ENCODE results near the gene ABLIM2. TPM values are rescaled to one million over a fixed set of nuclear protein-coding genes. Genes with fewer than 3 reads are reported as not detected.

ABLIM2 gene
- total RNA-seq, 4 donors from 2014 or later, result 4.2 to 28.5 (median 8.7) TPM

DNA sequence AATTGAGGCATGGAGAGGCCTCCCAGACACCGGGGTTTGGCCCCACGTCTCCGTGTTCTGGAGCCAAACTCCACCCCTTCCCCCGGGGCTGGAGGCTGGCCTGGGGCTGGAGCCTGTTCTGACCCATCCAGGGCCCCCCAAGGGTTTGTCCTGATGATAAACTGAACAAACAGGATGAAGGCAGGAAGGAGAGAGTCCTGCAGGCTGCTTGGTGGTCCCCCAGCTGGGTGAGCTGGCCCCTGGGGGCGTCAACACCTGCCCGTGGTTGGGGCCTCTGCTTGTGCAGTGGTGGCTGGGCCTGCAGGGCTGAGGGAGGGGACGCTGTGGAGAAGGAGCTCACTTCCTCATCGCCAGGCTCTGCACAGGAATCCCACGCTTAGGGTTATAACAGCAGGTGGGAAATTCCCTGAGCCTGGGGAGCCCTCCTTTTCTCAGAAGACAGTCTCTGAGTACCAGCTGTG, 42.7 kb upstream of the ABLIM2 start:
- DNase-seq (ENCODE audit: extremely low spot score), result no peak
- Histone ChIP-seq H3K27ac (replicated peaks in 1 of 4) (peak overlapping the region in 1 of 4 donors; percentile 64), H3K4me3 (peak overlapping the region; percentile 39 to 61 (median 47)), H3K9me3 (no peaks in the 10 kb centered on the region), H3K36me3 (peaks cover 0 to 16% (median 0%) of the 10 kb centered on the region in 4 donors), H3K27me3 (no peaks in the 10 kb centered on the region), H3K4me1 (peaks cover 29 to 55% (median 47%) of the 10 kb centered on the region in 4 donors)
- 60% methylated on average over 7 of the region's 9 CpGs for WGBS
- TF ChIP-seq POLR2A (IDR thresholded peaks at IDR 0.05; ENCODE audit: low read depth) (no peak), POLR2AphosphoS5 (IDR thresholded peaks at IDR 0.05) (no peak), EP300 (IDR thresholded peaks at IDR 0.05) (no peak)
- TF ChIP-seq, protein P1, sequence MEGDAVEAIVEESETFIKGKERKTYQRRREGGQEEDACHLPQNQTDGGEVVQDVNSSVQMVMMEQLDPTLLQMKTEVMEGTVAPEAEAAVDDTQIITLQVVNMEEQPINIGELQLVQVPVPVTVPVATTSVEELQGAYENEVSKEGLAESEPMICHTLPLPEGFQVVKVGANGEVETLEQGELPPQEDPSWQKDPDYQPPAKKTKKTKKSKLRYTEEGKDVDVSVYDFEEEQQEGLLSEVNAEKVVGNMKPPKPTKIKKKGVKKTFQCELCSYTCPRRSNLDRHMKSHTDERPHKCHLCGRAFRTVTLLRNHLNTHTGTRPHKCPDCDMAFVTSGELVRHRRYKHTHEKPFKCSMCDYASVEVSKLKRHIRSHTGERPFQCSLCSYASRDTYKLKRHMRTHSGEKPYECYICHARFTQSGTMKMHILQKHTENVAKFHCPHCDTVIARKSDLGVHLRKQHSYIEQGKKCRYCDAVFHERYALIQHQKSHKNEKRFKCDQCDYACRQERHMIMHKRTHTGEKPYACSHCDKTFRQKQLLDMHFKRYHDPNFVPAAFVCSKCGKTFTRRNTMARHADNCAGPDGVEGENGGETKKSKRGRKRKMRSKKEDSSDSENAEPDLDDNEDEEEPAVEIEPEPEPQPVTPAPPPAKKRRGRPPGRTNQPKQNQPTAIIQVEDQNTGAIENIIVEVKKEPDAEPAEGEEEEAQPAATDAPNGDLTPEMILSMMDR (IDR thresholded peaks at IDR 0.05), result no peak
- intact Hi-C loops (cut with DNase I), result no loop called here

DNA sequence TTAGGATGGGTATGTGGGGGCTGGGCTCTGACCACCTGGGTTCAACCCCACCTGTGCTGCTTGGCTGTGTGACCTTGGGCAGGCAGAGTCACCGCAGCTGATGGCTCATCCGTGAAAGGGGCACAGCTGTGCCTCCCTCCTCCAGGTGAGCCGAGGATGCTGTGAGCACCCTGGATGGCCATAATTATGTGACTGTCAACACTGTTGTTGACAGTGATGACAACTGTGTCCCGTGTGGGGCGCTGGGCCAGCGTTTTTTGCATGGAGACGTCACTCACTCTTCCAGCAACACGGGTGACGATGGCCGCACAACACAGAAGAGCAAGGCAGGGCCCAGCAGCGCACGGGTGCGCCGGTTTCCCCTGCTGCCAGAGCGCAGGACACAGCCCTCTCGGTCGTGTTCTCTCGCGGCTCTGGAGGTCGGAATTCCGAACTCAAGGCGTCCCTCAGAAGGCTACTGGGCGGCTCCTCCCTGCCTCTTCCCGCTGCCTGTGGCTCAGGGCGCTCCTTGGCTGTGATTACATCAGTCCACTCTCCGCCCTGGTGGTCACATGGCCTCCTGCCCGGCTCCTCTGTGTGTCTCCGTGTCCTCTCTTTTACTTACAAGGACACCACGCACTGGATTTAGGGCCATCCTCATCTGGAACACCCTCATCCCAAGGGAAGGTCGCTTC, 41.8 kb upstream of the ABLIM2 start:
- WGBS, result 79% methylated on average over 30 of the region's 30 CpGs
- TF ChIP-seq, protein P1 (IDR thresholded peaks at IDR 0.05), result no peak
- TF ChIP-seq POLR2A (IDR thresholded peaks at IDR 0.05; ENCODE audit: low read depth) (no peak), EP300 (IDR thresholded peaks at IDR 0.05) (no peak), POLR2AphosphoS5 (IDR thresholded peaks at IDR 0.05) (peak; percentile 60 to 67)
- peak overlapping the region; percentile 59 to 80 (median 66) for H3K27ac ChIP-seq (replicated peaks in 1 of 4)
- peaks cover 38 to 63% (median 50%) of the 10 kb centered on the region in 4 donors for H3K4me1 ChIP-seq
- H3K36me3 ChIP-seq, result peaks cover 0 to 10% (median 0%) of the 10 kb centered on the region in 4 donors
- intact Hi-C loops (cut with DNase I), result no loop called here
- peak; percentile 93 for DNase-seq (ENCODE audit: extremely low spot score)
- peak overlapping the region; percentile 39 to 61 (median 47) for H3K4me3 ChIP-seq
- H3K27me3 ChIP-seq, result no peaks in the 10 kb centered on the region
- H3K9me3 ChIP-seq, result no peaks in the 10 kb centered on the region

DNA sequence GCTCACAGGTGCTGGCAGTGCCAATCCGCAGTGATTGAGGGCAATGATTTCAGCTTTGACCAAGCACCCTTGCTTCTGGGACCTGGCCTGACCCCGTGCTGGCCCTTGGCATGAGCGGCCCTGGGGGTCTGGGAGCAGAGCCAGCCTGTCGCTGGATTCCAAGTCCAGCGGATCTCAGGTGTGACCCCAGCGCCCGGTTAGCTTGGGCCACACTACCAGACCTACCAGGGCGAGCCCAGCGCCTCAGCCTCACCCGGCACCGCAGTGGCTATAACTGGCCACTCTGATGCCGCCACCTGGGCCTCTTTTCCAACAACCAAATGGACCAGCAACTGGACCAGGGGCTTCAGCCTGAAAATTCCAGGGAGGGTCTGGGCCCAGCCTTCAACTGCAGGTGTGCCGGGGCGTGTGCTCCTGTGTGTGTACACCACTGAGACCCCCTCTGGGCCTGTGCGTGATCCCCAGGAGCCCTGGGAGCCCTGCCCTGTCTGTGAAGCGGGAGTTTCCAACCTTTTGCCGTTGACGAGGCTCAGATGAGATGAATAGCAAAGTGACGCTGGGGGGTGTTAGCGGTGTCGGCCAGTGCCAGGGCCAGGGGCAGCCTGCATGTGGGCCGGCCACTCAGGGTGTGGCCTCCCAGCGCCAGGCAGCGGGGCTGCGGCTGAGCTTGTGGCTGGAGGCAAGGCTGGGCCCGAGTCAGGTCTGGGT, 41.1 kb upstream of the ABLIM2 start:
- intact Hi-C loops (cut with DNase I), result no loop called here
- Histone ChIP-seq H3K4me1 (peaks cover 43 to 65% (median 50%) of the 10 kb centered on the region in 4 donors), H3K27ac (replicated peaks in 1 of 4) (peak overlapping the region; percentile 59 to 80 (median 66)), H3K27me3 (no peaks in the 10 kb centered on the region), H3K36me3 (peaks cover 0 to 4% (median 0%) of the 10 kb centered on the region in 4 donors), H3K4me3 (peak overlapping the region; percentile 39 to 61 (median 47)), H3K9me3 (no peaks in the 10 kb centered on the region)
- DNase-seq (ENCODE audit: extremely low spot score), result no peak
- 59% methylated on average over 2 of the region's 26 CpGs for WGBS
- TF ChIP-seq POLR2A (IDR thresholded peaks at IDR 0.05; ENCODE audit: low read depth) (no peak), POLR2AphosphoS5 (IDR thresholded peaks at IDR 0.05) (no peak), EP300 (IDR thresholded peaks at IDR 0.05) (no peak)
- TF ChIP-seq, protein P1 (IDR thresholded peaks at IDR 0.05), result no peak

DNA sequence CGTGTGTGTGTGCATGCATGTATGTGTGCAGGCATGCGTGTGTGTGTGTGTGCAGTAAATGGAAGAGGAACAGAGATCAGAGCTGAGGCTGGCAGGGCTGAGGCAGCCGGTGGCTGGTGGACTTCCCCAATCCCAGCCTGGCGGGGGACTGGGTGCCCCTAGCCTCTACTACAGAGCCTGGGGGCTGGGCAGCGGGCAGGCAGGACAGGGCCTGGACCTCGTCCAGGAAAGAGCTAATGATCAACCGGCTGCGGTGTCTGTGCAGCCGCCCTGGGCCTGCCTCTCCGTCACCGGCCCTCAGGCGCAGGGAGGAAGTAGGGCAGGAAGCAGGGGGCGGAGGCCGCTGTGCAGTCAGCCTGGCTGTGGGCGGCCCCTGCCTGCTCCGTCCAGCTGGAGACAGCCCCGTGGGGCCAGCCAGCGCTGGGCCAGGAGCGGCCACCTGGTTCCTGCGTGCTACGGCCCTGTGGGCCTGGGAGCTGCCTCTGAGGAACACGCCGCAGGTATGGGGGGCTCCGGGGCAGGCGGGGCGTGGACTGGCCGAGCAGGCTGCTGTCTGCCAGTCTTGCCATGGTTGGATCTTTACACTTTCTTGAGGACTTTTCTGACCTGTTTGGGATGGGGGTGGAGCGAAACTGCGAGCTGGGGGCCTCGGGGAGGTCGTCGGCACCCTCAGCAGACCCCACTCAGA, 40.4 kb upstream of the ABLIM2 start, which contains the start of gene SH3TC1:
TSS of gene SH3TC1 (plus strand) at position 385 of the 688 bp plus-strand sequence. CDS start 5,905 bp downstream, outside the sequence.
- intact Hi-C loops (cut with DNase I), result no loop called here
- Histone ChIP-seq H3K27ac (replicated peaks in 1 of 4) (peak within 1 kb of the TSS; percentile 59 to 80 (median 66)), H3K9me3 (no peaks in the 10 kb centered on the region), H3K27me3 (no peaks in the 10 kb centered on the region), H3K4me1 (peaks cover 43 to 65% (median 50%) of the 10 kb centered on the region in 4 donors), H3K4me3 (peak within 1 kb of the TSS; percentile 39 to 61 (median 47)), H3K36me3 (peaks cover 0 to 4% (median 0%) of the 10 kb centered on the region in 4 donors)
- no peak for TF ChIP-seq EP300 (IDR thresholded peaks at IDR 0.05)
- TF ChIP-seq POLR2AphosphoS5 (IDR thresholded peaks at IDR 0.05), result peak; percentile 85 to 86
- TF ChIP-seq, protein P1 (IDR thresholded peaks at IDR 0.05), result no peak
- peak; percentile 36 for TF ChIP-seq POLR2A (IDR thresholded peaks at IDR 0.05; ENCODE audit: low read depth)
- 18% methylated on average over 13 of the region's 32 CpGs for WGBS
- peak; percentile 93 for DNase-seq (ENCODE audit: extremely low spot score)
